Esophagus squamous epithelium (tissue), 4 donors: ENCODE data around the gene CPT1A.

Experiments used
- POLR2A ChIP-seq, 4 donors: fragments of 450-650 bp; IDR thresholded peaks; one replicate each; pipeline ENCODE4 v1.6.1; 2017; ENCODE audit warnings: antibody characterized with exemption in 4 of 4, mild to moderate bottlenecking in 4 of 4, moderate library complexity in 3 of 4
- TF ChIP-seq, protein P1 (sequence below), 6 experiments: fragments of 450-650 bp in 4 of 6; fragments of 200-600 bp in 2 of 6; sonication (generic) in 2 of 6; IDR thresholded peaks; one replicate each; pipeline ENCODE4 v1.5.1; 2016 to 2019; ENCODE audit warnings: antibody characterized with exemption in 6 of 6, mild to moderate bottlenecking in 4 of 6, moderate library complexity in 4 of 6

DNA sequence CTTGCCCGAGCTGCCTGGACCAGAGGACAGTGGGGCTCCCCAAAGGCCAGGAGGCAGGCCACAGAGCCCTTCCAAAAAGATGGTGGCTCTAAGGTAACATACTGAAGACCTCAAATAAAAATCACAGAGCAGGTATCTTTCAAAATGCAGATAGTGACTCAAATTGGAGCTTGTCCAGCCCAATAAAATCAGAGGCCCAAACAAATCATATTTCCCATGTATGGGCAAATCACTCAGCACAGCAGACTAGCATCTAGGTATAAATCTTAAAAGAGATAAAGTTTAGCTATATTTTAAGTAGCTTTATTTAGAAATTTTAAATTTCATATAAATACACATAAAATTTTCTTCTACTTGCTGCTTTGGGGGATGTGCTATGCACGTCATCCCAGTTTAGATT is 93.7 kb downstream of the CPT1A start:
- no peak for TF ChIP-seq POLR2A (IDR thresholded peaks at IDR 0.05)
- TF ChIP-seq, protein P1, sequence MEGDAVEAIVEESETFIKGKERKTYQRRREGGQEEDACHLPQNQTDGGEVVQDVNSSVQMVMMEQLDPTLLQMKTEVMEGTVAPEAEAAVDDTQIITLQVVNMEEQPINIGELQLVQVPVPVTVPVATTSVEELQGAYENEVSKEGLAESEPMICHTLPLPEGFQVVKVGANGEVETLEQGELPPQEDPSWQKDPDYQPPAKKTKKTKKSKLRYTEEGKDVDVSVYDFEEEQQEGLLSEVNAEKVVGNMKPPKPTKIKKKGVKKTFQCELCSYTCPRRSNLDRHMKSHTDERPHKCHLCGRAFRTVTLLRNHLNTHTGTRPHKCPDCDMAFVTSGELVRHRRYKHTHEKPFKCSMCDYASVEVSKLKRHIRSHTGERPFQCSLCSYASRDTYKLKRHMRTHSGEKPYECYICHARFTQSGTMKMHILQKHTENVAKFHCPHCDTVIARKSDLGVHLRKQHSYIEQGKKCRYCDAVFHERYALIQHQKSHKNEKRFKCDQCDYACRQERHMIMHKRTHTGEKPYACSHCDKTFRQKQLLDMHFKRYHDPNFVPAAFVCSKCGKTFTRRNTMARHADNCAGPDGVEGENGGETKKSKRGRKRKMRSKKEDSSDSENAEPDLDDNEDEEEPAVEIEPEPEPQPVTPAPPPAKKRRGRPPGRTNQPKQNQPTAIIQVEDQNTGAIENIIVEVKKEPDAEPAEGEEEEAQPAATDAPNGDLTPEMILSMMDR (IDR thresholded peaks at IDR 0.05) = no peak
